Measurements from ENCODE around the gene RGS5. TPM values are rescaled to one million over a fixed set of nuclear protein-coding genes. Genes with fewer than 3 reads are reported as not detected.

RGS5 gene
- total RNA-seq, 1 donor from 2014 or later, result 2.8 TPM

GRCh38 chr1:163128282-163128681 lies 74.4 kb downstream of the RGS5 start:
- H3K4me3 Mint-ChIP-seq (ENCODE audit: low read depth), result no peak overlapping the region
- no peak overlapping the region for H3K27ac Mint-ChIP-seq

DNA sequence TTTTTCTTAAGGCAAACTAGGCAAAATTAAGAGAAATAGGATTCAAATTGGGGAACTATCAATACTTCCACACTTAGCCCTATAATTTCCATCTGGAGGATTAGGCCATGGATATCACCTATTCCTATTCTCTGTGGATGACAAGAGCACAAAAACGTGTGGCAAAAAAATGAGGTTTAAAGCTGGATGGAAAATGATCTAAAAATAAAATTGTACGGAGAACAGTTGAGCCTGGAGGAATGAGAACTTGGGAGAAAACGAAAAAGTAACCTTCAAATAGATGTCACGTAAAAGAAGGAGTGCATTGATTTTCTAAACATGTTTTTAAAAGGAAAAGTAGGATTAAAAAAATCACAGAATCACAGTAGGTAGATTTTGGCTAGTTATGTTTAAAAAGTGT lies 77.9 kb downstream of the RGS5 start:
- intact Hi-C loops (cut with micrococcal nuclease), result no loop called here
- H3K27ac Mint-ChIP-seq, result no peak overlapping the region
- no peaks in the 10 kb centered on the region for H3K36me3 Mint-ChIP-seq (ENCODE audit: low read depth)
- H3K9me3 Mint-ChIP-seq, result no peaks in the 10 kb centered on the region
- no peak overlapping the region for H3K4me3 Mint-ChIP-seq (ENCODE audit: low read depth)
- DNase-seq (ENCODE audit: low spot score), result no peak
- H3K27me3 Mint-ChIP-seq (ENCODE audit: low read depth), result peaks cover 15% of the 10 kb centered on the region
- H3K4me1 Mint-ChIP-seq (ENCODE audit: low read depth), result no peaks in the 10 kb centered on the region

More at GRCh38 chr1:163128282-163128681, 74.4 kb downstream of the RGS5 start:
- Mint-ChIP-seq H3K27me3 (ENCODE audit: low read depth) (peaks cover 17% of the 10 kb centered on the region), H3K4me1 (ENCODE audit: low read depth) (no peaks in the 10 kb centered on the region), H3K36me3 (ENCODE audit: low read depth) (no peaks in the 10 kb centered on the region), H3K9me3 (no peaks in the 10 kb centered on the region)
- intact Hi-C loops (cut with micrococcal nuclease), result no loop called here
- no peak for DNase-seq (ENCODE audit: low spot score)

- Mint-ChIP-seq H3K27me3 (ENCODE audit: low read depth) (peaks cover 8% of the 10 kb centered on the region), H3K4me3 (ENCODE audit: low read depth) (no peak overlapping the region), H3K4me1 (ENCODE audit: low read depth) (no peaks in the 10 kb centered on the region), H3K27ac (no peak overlapping the region), H3K9me3 (no peaks in the 10 kb centered on the region), H3K36me3 (ENCODE audit: low read depth) (no peaks in the 10 kb centered on the region)
- DNase-seq (ENCODE audit: low spot score), result no peak
- intact Hi-C loops (cut with micrococcal nuclease), result no loop called here
Measured at GRCh38 chr1:163120372-163120771, 82.3 kb downstream of the RGS5 start.

DNA sequence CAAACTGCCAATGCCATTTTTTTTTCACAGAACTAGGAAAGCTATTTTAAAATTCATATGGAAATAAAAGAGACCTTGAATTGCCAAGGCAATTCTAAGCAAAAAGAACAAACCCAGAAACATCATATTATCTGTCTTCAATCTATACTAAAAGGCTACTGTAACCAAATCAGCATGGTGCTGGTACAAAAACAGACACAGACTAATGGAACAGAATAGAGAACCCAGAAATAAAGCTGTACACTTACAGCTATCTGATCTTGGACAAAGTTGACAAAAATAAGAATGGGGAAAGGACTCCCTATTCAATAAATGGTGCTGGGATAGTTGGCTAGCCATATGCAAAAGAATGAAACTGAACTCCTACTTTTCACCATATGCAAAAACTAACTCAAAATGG lies 83.0 kb downstream of the RGS5 start:
- intact Hi-C loops (cut with micrococcal nuclease), result no loop called here
- Mint-ChIP-seq H3K27me3 (ENCODE audit: low read depth) (peaks cover 8% of the 10 kb centered on the region), H3K4me1 (ENCODE audit: low read depth) (no peaks in the 10 kb centered on the region), H3K9me3 (no peaks in the 10 kb centered on the region), H3K4me3 (ENCODE audit: low read depth) (no peak overlapping the region), H3K36me3 (ENCODE audit: low read depth) (no peaks in the 10 kb centered on the region), H3K27ac (no peak overlapping the region)
- no peak for DNase-seq (ENCODE audit: low spot score)

- no peak overlapping the region for H3K27ac Mint-ChIP-seq
- no peaks in the 10 kb centered on the region for H3K36me3 Mint-ChIP-seq (ENCODE audit: low read depth)
- no peak for DNase-seq (ENCODE audit: low spot score)
- H3K9me3 Mint-ChIP-seq, result no peaks in the 10 kb centered on the region
- no peaks in the 10 kb centered on the region for H3K4me1 Mint-ChIP-seq (ENCODE audit: low read depth)
- no peak overlapping the region for H3K4me3 Mint-ChIP-seq (ENCODE audit: low read depth)
- intact Hi-C loops (cut with micrococcal nuclease), result no loop called here
- H3K27me3 Mint-ChIP-seq (ENCODE audit: low read depth), result no peaks in the 10 kb centered on the region
Measured at GRCh38 chr1:163115887-163116286, 86.8 kb downstream of the RGS5 start.

DNA sequence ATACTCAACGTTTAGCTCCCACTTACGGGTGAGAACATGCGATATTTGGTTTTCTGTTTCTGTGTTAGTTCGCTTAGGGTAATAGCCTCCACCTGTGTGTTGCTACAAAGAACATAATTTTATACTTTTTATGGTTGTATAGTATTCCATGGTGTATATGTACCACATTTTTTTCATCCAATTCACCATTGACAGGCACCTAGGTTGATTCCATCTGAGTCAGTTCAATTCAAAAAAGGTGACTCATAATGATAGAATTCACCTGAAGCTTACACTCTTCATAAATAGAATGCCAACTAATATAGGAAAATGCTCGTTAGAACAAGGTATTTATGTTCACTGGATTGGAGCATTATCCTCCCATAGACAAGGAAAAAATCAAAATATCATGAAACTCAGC lies 95.1 kb downstream of the RGS5 start:
- H3K36me3 Mint-ChIP-seq (ENCODE audit: low read depth), result no peaks in the 10 kb centered on the region
- H3K4me1 Mint-ChIP-seq (ENCODE audit: low read depth), result no peaks in the 10 kb centered on the region
- peaks cover 2% of the 10 kb centered on the region for H3K27me3 Mint-ChIP-seq (ENCODE audit: low read depth)
- intact Hi-C loops (cut with micrococcal nuclease), result no loop called here
- H3K4me3 Mint-ChIP-seq (ENCODE audit: low read depth), result no peak overlapping the region
- no peak for DNase-seq (ENCODE audit: low spot score)
- no peaks in the 10 kb centered on the region for H3K9me3 Mint-ChIP-seq
- no peak overlapping the region for H3K27ac Mint-ChIP-seq

- Mint-ChIP-seq H3K27ac (no peak overlapping the region), H3K36me3 (ENCODE audit: low read depth) (no peaks in the 10 kb centered on the region), H3K4me3 (ENCODE audit: low read depth) (no peak overlapping the region), H3K9me3 (no peaks in the 10 kb centered on the region), H3K4me1 (ENCODE audit: low read depth) (no peaks in the 10 kb centered on the region), H3K27me3 (ENCODE audit: low read depth) (peaks cover 2% of the 10 kb centered on the region)
- DNase-seq (ENCODE audit: low spot score), result no peak
- intact Hi-C loops (cut with micrococcal nuclease), result no loop called here
Measured at GRCh38 chr1:163106364-163106987, 96.2 kb downstream of the RGS5 start.

- H3K27me3 Mint-ChIP-seq (ENCODE audit: low read depth), result peaks cover 2% of the 10 kb centered on the region
- no peaks in the 10 kb centered on the region for H3K4me1 Mint-ChIP-seq (ENCODE audit: low read depth)
- no peaks in the 10 kb centered on the region for H3K9me3 Mint-ChIP-seq
- H3K36me3 Mint-ChIP-seq (ENCODE audit: low read depth), result no peaks in the 10 kb centered on the region
- intact Hi-C loops (cut with micrococcal nuclease), result no loop called here
- H3K27ac Mint-ChIP-seq, result no peak overlapping the region
- no peak overlapping the region for H3K4me3 Mint-ChIP-seq (ENCODE audit: low read depth)
- no peak for DNase-seq (ENCODE audit: low spot score)
Measured at GRCh38 chr1:163104385-163105099, 98.2 kb downstream of the RGS5 start.

GRCh38 chr1:163102590-163102989 lies 100.1 kb downstream of the RGS5 start:
- DNase-seq (ENCODE audit: low spot score), result no peak
- intact Hi-C loops (cut with micrococcal nuclease), result no loop called here

DNA sequence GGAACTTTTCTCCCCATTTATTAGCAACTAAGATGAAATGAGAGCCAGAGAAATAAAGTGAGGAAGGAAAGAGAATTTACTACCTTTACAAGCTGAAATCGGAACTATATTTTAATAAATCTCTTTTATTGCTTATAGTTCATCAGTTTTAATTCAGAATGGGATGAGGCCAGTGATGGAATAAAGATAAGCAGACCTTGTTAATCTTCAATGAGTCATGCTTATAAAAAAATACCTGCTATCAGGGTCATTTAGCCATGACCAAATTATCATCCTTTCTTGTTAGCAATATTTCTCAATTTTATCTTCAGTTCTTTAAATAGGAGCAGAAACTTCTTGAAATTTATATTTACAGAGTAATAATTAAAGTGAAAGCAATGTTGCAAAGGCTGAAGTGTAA lies 107.5 kb downstream of the RGS5 start:
- H3K27me3 Mint-ChIP-seq (ENCODE audit: low read depth), result no peaks in the 10 kb centered on the region
- no peak overlapping the region for H3K4me3 Mint-ChIP-seq (ENCODE audit: low read depth)
- no peak for DNase-seq (ENCODE audit: low spot score)
- intact Hi-C loops (cut with micrococcal nuclease), result no loop called here
- H3K27ac Mint-ChIP-seq, result no peak overlapping the region
- H3K4me1 Mint-ChIP-seq (ENCODE audit: low read depth), result no peaks in the 10 kb centered on the region
- H3K36me3 Mint-ChIP-seq (ENCODE audit: low read depth), result no peaks in the 10 kb centered on the region
- H3K9me3 Mint-ChIP-seq, result no peaks in the 10 kb centered on the region

More at GRCh38 chr1:163102590-163102989, 100.1 kb downstream of the RGS5 start:
- Mint-ChIP-seq H3K4me1 (ENCODE audit: low read depth) (no peaks in the 10 kb centered on the region), H3K27me3 (ENCODE audit: low read depth) (peaks cover 2% of the 10 kb centered on the region), H3K4me3 (ENCODE audit: low read depth) (no peak overlapping the region), H3K9me3 (no peaks in the 10 kb centered on the region), H3K27ac (no peak overlapping the region), H3K36me3 (ENCODE audit: low read depth) (no peaks in the 10 kb centered on the region)

- Mint-ChIP-seq H3K4me1 (ENCODE audit: low read depth) (no peaks in the 10 kb centered on the region), H3K36me3 (ENCODE audit: low read depth) (no peaks in the 10 kb centered on the region), H3K27me3 (ENCODE audit: low read depth) (no peaks in the 10 kb centered on the region), H3K27ac (no peak overlapping the region), H3K9me3 (no peaks in the 10 kb centered on the region), H3K4me3 (ENCODE audit: low read depth) (no peak overlapping the region)
- no peak for DNase-seq (ENCODE audit: low spot score)
- intact Hi-C loops (cut with micrococcal nuclease), result no loop called here
Measured at GRCh38 chr1:163094589-163094988, 108.1 kb downstream of the RGS5 start.

DNA sequence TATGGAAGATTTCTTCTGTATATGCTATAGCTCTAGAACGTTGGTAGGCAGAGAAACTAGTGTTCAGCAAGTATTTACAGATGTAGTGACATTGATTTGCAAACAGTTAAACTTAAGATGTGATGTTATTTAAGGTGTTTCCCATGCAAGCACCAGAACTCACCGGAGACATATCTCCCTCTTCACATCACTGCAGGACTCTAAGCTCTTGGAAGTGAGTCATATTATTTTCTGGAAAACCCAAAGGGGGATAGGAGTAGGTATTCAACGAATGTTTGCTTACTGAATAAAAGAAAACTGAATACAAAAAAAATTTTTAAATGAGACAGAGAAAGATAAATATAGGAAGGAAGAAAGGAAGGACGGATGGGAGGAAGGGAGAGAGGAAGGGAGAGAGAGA lies 108.5 kb downstream of the RGS5 start:
- Mint-ChIP-seq H3K9me3 (no peaks in the 10 kb centered on the region), H3K4me1 (ENCODE audit: low read depth) (no peaks in the 10 kb centered on the region), H3K4me3 (ENCODE audit: low read depth) (no peak overlapping the region), H3K27ac (no peak overlapping the region), H3K27me3 (ENCODE audit: low read depth) (no peaks in the 10 kb centered on the region), H3K36me3 (ENCODE audit: low read depth) (no peaks in the 10 kb centered on the region)
- intact Hi-C loops (cut with micrococcal nuclease), result no loop called here
- no peak for DNase-seq (ENCODE audit: low spot score)

DNA sequence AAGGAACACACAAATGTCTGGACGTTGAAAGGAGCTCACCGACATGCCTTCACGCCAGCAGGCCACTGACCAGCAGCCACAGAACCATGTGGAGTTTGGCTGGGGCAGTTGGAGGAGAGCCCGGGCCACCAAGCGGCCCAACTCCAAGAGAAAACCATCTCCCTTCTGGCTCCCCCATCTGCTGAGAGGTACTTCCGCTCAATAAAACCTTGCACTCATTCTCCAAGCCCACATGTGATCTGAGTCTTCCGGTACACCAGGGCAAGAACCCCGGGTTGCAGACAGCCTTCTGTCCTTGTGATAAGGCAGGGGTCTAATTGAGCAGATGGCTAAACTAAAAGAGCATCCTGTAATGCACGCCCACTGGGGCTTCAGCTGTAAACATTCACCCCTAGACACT lies 109.1 kb downstream of the RGS5 start:
- no peaks in the 10 kb centered on the region for H3K4me1 Mint-ChIP-seq (ENCODE audit: low read depth)
- no peaks in the 10 kb centered on the region for H3K9me3 Mint-ChIP-seq
- H3K36me3 Mint-ChIP-seq (ENCODE audit: low read depth), result no peaks in the 10 kb centered on the region
- intact Hi-C loops (cut with micrococcal nuclease), result no loop called here
- DNase-seq (ENCODE audit: low spot score), result no peak
- H3K27me3 Mint-ChIP-seq (ENCODE audit: low read depth), result no peaks in the 10 kb centered on the region
- no peak overlapping the region for H3K4me3 Mint-ChIP-seq (ENCODE audit: low read depth)
- H3K27ac Mint-ChIP-seq, result no peak overlapping the region

Data from activated T-helper 2 cell treated with anti-CD3 and anti-CD28 coated beads, Interferon-gamma antibody, Interleukin-2, Interleukin-4, amounts not matched to agents 10 μg/mL and 5 μg/mL and 100 μg/mL, durations not matched to agents 14 hours and 24 hours and 36 hours (primary cell).